Activated T-helper 1 cell treated with anti-CD3 and anti-CD28 coated beads, Interleukin-12 subunit alpha, Interleukin-12 subunit beta, Interleukin-2, Interleukin-4 antibody, amounts not matched to agents 30 ng/mL and 10 ng/mL and 1 ng/mL, durations not matched to agents 14 hours and 24 hours and 36 hours (primary cell): ENCODE data around the gene DUSP9. TPM values are rescaled to one million over a fixed set of nuclear protein-coding genes. Genes with fewer than 3 reads are reported as not detected.

Experiments
- DNase-seq: peaks from one replicate; pipeline ENCODE4 v3.0.0; 2021; ENCODE audit warnings: low spot score
- H3K27ac Mint-ChIP-seq: one replicate; pipeline ENCODE4 v1.8.0; 2021; ENCODE audit warnings: mild to moderate bottlenecking, mixed read lengths
- H3K27me3 Mint-ChIP-seq: one replicate; pipeline ENCODE4 v1.8.0; 2022; ENCODE audit warnings: mild to moderate bottlenecking, moderate library complexity, mixed read lengths; ENCODE audit not compliant: insufficient read depth
- H3K36me3 Mint-ChIP-seq: one replicate; pipeline ENCODE4 v1.8.0; 2021; ENCODE audit warnings: low read depth, mixed read lengths
- H3K4me1 Mint-ChIP-seq: one replicate; pipeline ENCODE4 v1.8.0; 2021; ENCODE audit warnings: low read depth, mixed read lengths
- H3K4me3 Mint-ChIP-seq: one replicate; pipeline ENCODE4 v1.8.0; 2021; ENCODE audit warnings: mild to moderate bottlenecking, moderate library complexity, mixed read lengths
- H3K9me3 Mint-ChIP-seq: one replicate; pipeline ENCODE4 v1.8.0; 2021; ENCODE audit warnings: mixed read lengths
- intact Hi-C: fragments of 100-400 bp; cut with micrococcal nuclease; formaldehyde crosslinking; loops from one replicate; pipeline ENCODE4 v1.15.1; 2024
- total RNA-seq: library from RNA; stranded (reverse); gene quantifications from 2 replicates; pipeline ENCODE4 v1.2.3, GENCODE V29; 2022

Gene DUSP9
- total RNA-seq, 1 donor from 2014 or later, result 0.10 TPM

- no peaks in the 10 kb centered on the region for H3K36me3 Mint-ChIP-seq
These were observed 12.2 kb upstream of the DUSP9 start for GRCh38 chrX:153634832-153635231.

GRCh38 chrX:153635388-153635787 lies 11.6 kb upstream of the DUSP9 start:
- Mint-ChIP-seq H3K27me3 (peaks cover 6% of the 10 kb centered on the region), H3K4me1 (no peaks in the 10 kb centered on the region), H3K27ac (no peak overlapping the region), H3K36me3 (no peaks in the 10 kb centered on the region), H3K9me3 (no peaks in the 10 kb centered on the region), H3K4me3 (no peak overlapping the region)
- intact Hi-C loops, result no loop called here
- no peak for DNase-seq

More at GRCh38 chrX:153634832-153635231, 12.2 kb upstream of the DUSP9 start:
- DNase-seq, result no peak
- peaks cover 6% of the 10 kb centered on the region for H3K27me3 Mint-ChIP-seq
- intact Hi-C loops, result no loop called here
- H3K4me3 Mint-ChIP-seq, result no peak overlapping the region
- no peaks in the 10 kb centered on the region for H3K9me3 Mint-ChIP-seq
- no peak overlapping the region for H3K27ac Mint-ChIP-seq
- no peaks in the 10 kb centered on the region for H3K4me1 Mint-ChIP-seq

DNA sequence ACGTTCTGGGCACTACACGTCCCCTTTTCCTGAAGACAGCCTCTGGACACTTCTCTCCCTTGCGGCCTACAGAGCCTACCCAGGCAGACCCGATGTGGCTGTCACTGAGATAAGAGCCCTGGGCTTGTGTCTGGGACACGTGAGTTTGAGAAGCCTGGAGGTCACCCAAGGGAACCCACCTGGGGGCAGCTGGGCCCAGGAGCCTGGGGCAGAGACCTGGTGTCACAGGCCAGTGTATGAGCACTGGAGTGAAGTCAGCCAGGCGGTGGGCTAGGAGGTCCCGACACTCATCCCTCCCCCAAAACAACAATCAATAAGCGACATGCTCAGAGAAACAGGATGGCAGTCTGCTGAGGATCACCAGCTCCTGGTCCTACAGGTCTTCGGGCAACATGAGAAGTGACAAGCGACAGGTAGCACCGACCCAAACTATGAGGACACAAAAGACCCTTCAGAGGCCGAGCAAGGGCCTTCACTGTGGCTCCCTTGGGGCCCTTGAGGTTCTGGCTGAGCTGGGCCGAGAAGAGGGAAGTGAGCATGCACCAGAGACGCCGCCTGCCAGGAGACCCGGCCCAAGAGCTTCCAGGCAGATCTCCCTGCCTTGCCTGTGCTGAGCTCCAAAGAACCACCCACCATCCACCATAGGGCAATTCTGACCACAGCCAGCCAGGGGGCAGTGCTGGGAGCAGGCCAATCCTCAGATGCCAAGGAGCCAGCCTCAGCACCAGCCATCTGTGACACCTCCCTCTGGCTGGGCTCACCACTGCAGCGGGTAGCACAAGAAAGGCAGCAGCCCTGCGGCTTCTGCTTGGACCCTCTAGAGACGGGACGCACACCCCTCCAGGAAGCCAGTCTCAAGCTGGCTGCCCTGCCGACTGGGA lies 11.0 kb upstream of the DUSP9 start:
- Mint-ChIP-seq H3K4me3 (no peak overlapping the region), H3K4me1 (no peaks in the 10 kb centered on the region), H3K27me3 (peaks cover 3% of the 10 kb centered on the region), H3K9me3 (no peaks in the 10 kb centered on the region), H3K27ac (no peak overlapping the region), H3K36me3 (no peaks in the 10 kb centered on the region)
- no peak for DNase-seq
- intact Hi-C loops, result no loop called here

GRCh38 chrX:153636716-153637115 lies 10.3 kb upstream of the DUSP9 start:
- H3K4me3 Mint-ChIP-seq, result no peak overlapping the region
- no peak for DNase-seq
- no peak overlapping the region for H3K27ac Mint-ChIP-seq
- no peaks in the 10 kb centered on the region for H3K9me3 Mint-ChIP-seq
- intact Hi-C loops, result no loop called here
- H3K4me1 Mint-ChIP-seq, result no peaks in the 10 kb centered on the region
- no peaks in the 10 kb centered on the region for H3K36me3 Mint-ChIP-seq
- peaks cover 4% of the 10 kb centered on the region for H3K27me3 Mint-ChIP-seq

DNA sequence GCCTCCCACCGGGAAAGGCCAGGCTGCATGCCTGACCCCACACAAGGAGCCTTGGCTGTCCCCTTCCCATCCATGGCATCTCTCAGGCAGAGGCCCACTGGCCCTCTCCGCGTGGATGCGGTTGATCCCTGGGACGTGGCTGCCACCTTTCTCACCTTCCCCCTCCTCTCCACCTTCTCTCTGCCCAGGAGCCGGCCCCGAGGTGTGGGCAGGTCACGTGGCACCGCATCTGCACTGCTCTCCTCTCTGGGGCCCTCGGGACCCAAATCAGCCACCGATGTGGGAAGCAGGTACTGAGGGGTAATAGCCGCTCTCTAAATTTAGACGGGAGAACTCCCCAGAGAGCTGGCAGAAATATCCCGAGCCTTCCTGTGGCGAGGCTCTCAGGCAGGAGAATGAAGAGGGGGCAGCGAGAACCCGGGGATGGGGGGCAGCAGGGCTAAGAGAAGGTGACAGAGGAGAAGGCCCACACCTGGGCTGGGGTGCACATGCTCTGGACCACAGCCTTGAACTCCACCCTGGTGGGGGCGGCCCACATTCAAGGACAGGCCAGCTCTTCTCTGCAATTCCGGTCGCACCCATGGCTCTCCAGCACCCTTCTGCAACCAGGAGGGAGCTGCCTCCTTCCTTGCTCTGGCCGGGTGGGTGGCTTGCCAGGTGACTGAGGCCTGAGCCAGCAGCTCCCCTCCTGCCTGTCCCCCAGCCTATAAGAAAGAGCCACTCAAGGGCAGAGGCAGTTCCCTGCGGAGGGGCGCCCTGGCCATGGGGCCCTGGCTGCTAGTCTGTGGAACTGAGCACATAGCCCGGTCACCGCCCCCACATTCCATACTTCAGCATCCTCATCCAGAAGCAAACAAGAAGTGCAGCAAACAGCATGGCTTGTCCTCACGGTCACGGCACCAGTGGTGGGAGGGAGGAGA lies 9.6 kb upstream of the DUSP9 start:
- Mint-ChIP-seq H3K4me1 (no peaks in the 10 kb centered on the region), H3K27ac (no peak overlapping the region), H3K4me3 (no peak overlapping the region), H3K27me3 (peaks cover 5% of the 10 kb centered on the region), H3K36me3 (no peaks in the 10 kb centered on the region), H3K9me3 (no peaks in the 10 kb centered on the region)
- DNase-seq, result no peak
- intact Hi-C loops, result no loop called here

- no peak for DNase-seq
- Mint-ChIP-seq H3K9me3 (no peaks in the 10 kb centered on the region), H3K27ac (no peak overlapping the region), H3K4me1 (peaks cover 4% of the 10 kb centered on the region), H3K27me3 (peaks cover 9% of the 10 kb centered on the region), H3K36me3 (no peaks in the 10 kb centered on the region), H3K4me3 (no peak overlapping the region)
- intact Hi-C loops, result no loop called here
These were observed 9.0 kb upstream of the DUSP9 start for GRCh38 chrX:153638041-153638371.

DNA sequence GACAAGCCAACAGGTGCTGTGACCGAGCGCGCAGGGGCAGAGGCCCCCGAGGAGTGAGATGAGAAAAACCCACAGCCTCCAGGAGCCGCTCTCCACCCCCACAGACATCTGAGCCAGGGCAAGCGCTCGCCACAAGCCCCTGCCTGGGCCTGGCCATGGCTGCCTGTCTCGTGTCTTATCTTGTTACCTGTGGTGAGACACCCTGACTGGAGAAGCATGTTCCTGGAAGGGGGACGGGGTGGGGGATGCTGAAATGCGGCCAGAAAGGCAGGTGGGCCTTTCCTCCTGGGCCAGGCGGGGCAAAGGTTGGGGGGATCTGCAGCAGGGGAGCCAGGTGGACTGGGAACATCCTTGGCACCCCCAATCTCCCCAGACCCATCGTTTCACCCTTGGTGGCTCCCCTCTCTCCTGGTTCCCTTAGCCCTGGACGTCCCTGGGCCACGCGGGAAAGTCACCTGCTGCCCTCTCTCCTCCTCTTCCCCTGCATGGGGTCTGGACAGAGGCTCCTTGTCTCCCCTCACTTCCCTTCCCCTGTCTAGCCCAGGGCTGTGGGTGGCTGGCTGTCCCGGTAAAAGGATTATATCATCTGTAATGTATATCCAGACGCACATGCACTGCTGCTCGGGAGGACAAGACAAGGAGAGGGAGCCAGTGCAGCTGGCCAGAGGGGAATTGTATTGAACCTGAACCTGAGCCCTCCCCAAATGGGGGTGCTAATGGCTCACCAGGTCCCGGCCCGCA lies 8.4 kb upstream of the DUSP9 start:
- no peak overlapping the region for H3K27ac Mint-ChIP-seq
- no peaks in the 10 kb centered on the region for H3K36me3 Mint-ChIP-seq
- H3K4me3 Mint-ChIP-seq, result no peak overlapping the region
- H3K9me3 Mint-ChIP-seq, result no peaks in the 10 kb centered on the region
- intact Hi-C loops, result no loop called here
- peaks cover 5% of the 10 kb centered on the region for H3K4me1 Mint-ChIP-seq
- DNase-seq, result no peak
- peaks cover 15% of the 10 kb centered on the region for H3K27me3 Mint-ChIP-seq

DNA sequence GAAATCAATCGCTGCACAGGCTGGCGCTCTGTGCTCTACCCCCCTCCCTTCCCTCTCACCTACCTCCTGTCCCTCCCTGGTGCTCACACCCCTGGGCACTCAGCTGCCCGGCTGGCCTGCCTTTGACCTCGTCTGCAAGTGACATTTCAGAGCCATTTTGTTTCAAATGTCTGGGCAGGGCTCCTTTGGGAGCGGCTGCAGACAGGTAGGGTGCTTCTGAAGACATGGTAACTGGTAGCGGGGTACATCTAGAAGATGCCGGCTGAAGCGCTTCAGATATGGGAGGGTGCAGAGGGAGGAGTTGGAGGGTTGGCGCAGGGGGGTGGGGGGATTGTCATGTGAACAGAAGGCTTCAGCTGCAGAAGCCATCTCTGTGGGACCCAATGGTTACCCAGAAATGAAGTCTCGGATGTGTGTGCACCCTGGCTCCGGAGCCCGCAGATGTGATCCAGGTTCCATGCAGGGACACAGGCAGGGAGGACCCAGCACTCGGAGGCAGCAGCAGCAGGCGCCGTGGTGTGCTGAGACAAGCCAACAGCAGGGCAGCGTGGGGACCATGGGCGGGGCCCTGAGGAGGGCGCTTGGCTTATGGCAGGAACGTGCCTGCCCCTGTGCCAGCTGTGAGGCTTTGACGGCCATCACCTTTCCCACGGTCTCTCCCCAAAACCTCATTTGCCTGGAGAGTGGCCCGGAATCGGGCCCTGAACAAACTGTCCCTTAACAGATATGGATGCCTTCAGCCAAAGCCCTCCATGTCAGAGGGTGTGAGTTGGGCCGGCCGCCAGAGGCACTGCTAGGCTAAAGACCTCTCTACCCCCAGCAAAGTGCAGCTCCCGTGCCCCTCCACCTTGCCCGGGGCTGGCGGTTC lies 7.6 kb upstream of the DUSP9 start:
- no peak overlapping the region for H3K27ac Mint-ChIP-seq
- peaks cover 15% of the 10 kb centered on the region for H3K27me3 Mint-ChIP-seq
- intact Hi-C loops, result no loop called here
- H3K9me3 Mint-ChIP-seq, result no peaks in the 10 kb centered on the region
- H3K36me3 Mint-ChIP-seq, result no peaks in the 10 kb centered on the region
- DNase-seq, result no peak
- H3K4me3 Mint-ChIP-seq, result no peak overlapping the region
- H3K4me1 Mint-ChIP-seq, result peaks cover 5% of the 10 kb centered on the region

GRCh38 chrX:153640045-153640686 lies 6.8 kb upstream of the DUSP9 start:
- Mint-ChIP-seq H3K4me1 (peaks cover 5% of the 10 kb centered on the region), H3K4me3 (no peak overlapping the region), H3K9me3 (no peaks in the 10 kb centered on the region), H3K36me3 (no peaks in the 10 kb centered on the region), H3K27me3 (peaks cover 18% of the 10 kb centered on the region), H3K27ac (no peak overlapping the region)
- DNase-seq, result no peak
- intact Hi-C loops, result no loop called here

- DNase-seq, result no peak
- intact Hi-C loops, result no loop called here
- Mint-ChIP-seq H3K27me3 (peaks cover 26% of the 10 kb centered on the region), H3K27ac (no peak overlapping the region), H3K9me3 (no peaks in the 10 kb centered on the region), H3K4me3 (no peak overlapping the region), H3K36me3 (no peaks in the 10 kb centered on the region), H3K4me1 (peaks cover 5% of the 10 kb centered on the region)
These were observed 6.0 kb upstream of the DUSP9 start for GRCh38 chrX:153640736-153641575.

DNA sequence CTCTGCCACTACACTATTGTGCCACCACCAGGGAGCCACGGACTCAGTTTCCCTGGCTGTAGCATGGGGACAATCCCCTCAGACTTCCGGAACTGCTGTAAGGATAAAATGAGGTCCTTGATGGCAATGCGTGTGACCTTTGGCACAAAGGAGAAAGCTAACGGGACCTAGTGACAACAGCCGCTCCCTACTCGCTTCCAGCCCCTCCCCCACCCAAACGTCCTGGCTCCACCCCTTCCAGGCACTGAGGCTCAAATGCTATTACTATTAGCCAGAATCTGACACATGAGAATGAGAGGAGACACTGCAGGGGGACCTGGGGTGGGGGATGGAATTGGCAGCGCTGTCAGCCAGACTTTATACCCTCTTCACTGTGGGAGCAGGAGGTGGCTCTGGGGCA lies 5.4 kb upstream of the DUSP9 start:
- Mint-ChIP-seq H3K4me1 (peaks cover 5% of the 10 kb centered on the region), H3K36me3 (no peaks in the 10 kb centered on the region), H3K27ac (no peak overlapping the region), H3K27me3 (peaks cover 30% of the 10 kb centered on the region), H3K9me3 (no peaks in the 10 kb centered on the region), H3K4me3 (no peak overlapping the region)
- intact Hi-C loops, result no loop called here
- no peak for DNase-seq
